Measurements from ENCODE around the gene PRTFDC1.

Gene PRTFDC1

GRCh38 chr10:24974976-24975375 is 22.6 kb upstream of the PRTFDC1 start:
- TF ChIP-seq CTCF (IDR thresholded peaks at IDR 0.05) = no peak

GRCh38 chr10:24973163-24973562 is 20.8 kb upstream of the PRTFDC1 start:
- TF ChIP-seq CTCF (IDR thresholded peaks at IDR 0.05) = no peak

GRCh38 chr10:24971374-24971773 is 19.0 kb upstream of the PRTFDC1 start:
- TF ChIP-seq CTCF (IDR thresholded peaks at IDR 0.05) = no peak

GRCh38 chr10:24969841-24970281 is 17.5 kb upstream of the PRTFDC1 start:
- TF ChIP-seq CTCF (IDR thresholded peaks at IDR 0.05) = no peak

GRCh38 chr10:24968349-24968748 is 15.9 kb upstream of the PRTFDC1 start:
- TF ChIP-seq CTCF (IDR thresholded peaks at IDR 0.05) = no peak

- TF ChIP-seq CTCF (IDR thresholded peaks at IDR 0.05) = no peak
These were observed 14.6 kb upstream of the PRTFDC1 start for GRCh38 chr10:24966962-24967481.

GRCh38 chr10:24965051-24965450 is 12.6 kb upstream of the PRTFDC1 start:
- TF ChIP-seq CTCF (IDR thresholded peaks at IDR 0.05) = no peak

GRCh38 chr10:24963521-24964041 is 11.2 kb upstream of the PRTFDC1 start:
- TF ChIP-seq CTCF (IDR thresholded peaks at IDR 0.05) = no peak

All from LNCAP (cell line).